GM12872 (cell line): ENCODE data around the gene PLA2G4E.

Experiments used
- CTCF ChIP-seq: IDR thresholded peaks from 3 replicates; pipeline ENCODE4 v1.5.1; 2011; ENCODE audit warnings: low read depth, mild to moderate bottlenecking, low read length, moderate library complexity; ENCODE audit not compliant: insufficient read depth

PLA2G4E gene

GRCh38 chr15:42058791-42059190, 37.9 kb upstream of the PLA2G4E start:
- TF ChIP-seq CTCF, result no peak

- no peak for TF ChIP-seq CTCF
Observed at GRCh38 chr15:42057799-42058646, 37.2 kb upstream of the PLA2G4E start.

DNA sequence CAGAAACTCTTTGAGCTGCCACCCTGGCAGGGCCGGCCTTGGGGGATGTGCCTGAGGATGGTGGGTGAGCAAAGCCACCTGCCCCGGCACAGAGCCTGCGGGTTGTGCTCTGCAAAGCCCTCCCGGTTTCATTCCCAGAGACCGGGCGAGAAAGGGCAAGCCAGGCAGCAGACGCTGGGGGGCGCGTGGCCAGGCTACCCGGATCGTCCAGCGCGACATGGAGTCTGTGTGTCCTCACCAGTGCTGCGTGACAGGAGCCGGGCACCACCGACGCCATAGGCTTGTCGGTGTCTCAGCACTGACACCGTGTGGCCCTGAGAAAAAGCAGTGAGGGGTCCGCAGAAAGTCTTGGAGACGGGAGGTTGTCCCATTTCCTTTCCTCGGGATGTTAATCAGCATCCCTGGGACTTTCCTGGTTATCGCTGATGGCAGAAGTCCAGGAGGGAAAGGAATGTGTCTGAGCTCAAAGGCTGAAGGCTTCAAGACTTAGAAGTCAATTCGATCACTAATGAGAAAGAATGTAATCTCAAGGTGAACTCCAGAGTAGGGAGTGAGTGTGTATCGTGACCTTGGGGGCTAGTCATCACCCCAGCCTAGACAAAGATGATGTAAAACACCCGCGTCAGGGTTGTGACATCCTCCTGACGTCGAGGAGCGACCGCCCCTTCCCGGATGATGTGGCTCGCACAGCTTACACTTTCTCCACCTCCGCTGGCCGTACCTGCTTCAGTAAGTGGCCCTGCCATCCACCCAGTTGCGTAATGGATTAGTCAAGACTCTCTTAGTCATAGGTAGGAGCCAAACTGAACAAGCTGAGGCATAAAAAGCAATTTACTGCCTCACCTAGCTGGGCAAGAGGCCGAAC, 36.3 kb upstream of the PLA2G4E start:
- peak; percentile 69 for TF ChIP-seq CTCF

GRCh38 chr15:42053914-42054313, 33.1 kb upstream of the PLA2G4E start:
- TF ChIP-seq CTCF, result no peak

GRCh38 chr15:42053010-42053409, 32.2 kb upstream of the PLA2G4E start:
- no peak for TF ChIP-seq CTCF

GRCh38 chr15:42050484-42051255, 29.8 kb upstream of the PLA2G4E start:
- no peak for TF ChIP-seq CTCF

DNA sequence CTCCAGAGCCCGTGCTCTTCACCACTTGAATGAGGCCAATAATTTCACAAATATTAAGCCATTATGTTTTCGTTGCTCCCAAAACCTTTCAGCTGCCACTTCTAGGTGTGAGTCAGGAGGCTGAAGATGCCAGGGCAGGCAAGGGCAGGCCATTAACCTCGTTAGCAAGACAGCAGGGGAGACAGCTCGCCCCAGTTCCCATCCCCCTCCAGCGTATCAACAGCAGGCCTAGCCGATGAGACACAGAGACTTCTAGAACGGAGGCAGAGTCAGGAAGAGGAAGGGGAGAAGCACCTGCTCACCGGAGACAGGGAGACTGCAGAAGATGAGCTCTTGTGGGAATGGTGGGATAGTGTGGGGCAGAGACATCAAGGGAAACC, 28.0 kb upstream of the PLA2G4E start:
- TF ChIP-seq CTCF, result no peak
